ENCODE data around the gene GRM8. TPM values are rescaled to one million over a fixed set of nuclear protein-coding genes. Genes with fewer than 3 reads are reported as not detected.
A peak's percentile ranks its signal among the peaks of the same experiment; 100 is the strongest.

The GRM8 gene
- total and polyA plus RNA-seq, 2 donors = 0.48 to 2.1 TPM

GRCh38 chr7:126403040-126403439, 849.7 kb downstream of the GRM8 start:
- Histone ChIP-seq H3K4me3 (ENCODE audit: low read depth, low read length) (no peak overlapping the region), H3K36me3 (ENCODE audit: insufficient read depth) (no peaks in the 10 kb centered on the region), H3K4me1 (ENCODE audit: insufficient read depth) (no peaks in the 10 kb centered on the region), H3K27ac (ENCODE audit: low read depth) (no peak overlapping the region)
- DNase-seq (ENCODE audit: extremely low spot score) = no peak
- WGBS = 73% methylated on average over 1 of the region's 1 CpG

GRCh38 chr7:126401918-126402317, 850.8 kb downstream of the GRM8 start:
- Histone ChIP-seq H3K36me3 (ENCODE audit: insufficient read depth) (no peaks in the 10 kb centered on the region), H3K27ac (ENCODE audit: low read depth) (no peak overlapping the region), H3K4me3 (ENCODE audit: low read depth, low read length) (no peak overlapping the region), H3K4me1 (ENCODE audit: insufficient read depth) (no peaks in the 10 kb centered on the region)
- DNase-seq (ENCODE audit: extremely low spot score) = no peak

- DNase-seq (ENCODE audit: extremely low spot score) = no peak
- Histone ChIP-seq H3K4me1 (ENCODE audit: insufficient read depth) (no peaks in the 10 kb centered on the region), H3K4me3 (ENCODE audit: low read depth, low read length) (no peak overlapping the region), H3K27ac (ENCODE audit: low read depth) (no peak overlapping the region), H3K36me3 (ENCODE audit: insufficient read depth) (no peaks in the 10 kb centered on the region)
- WGBS = 59% methylated on average over 3 of the region's 3 CpGs
These were observed 853.8 kb downstream of the GRM8 start for GRCh38 chr7:126398851-126399529.

- no peak for DNase-seq (ENCODE audit: extremely low spot score)
- H3K36me3 ChIP-seq (ENCODE audit: insufficient read depth) = no peaks in the 10 kb centered on the region
- H3K4me3 ChIP-seq (ENCODE audit: low read depth, low read length) = no peak overlapping the region
- H3K27ac ChIP-seq (ENCODE audit: low read depth) = no peak overlapping the region
- no peaks in the 10 kb centered on the region for H3K4me1 ChIP-seq (ENCODE audit: insufficient read depth)
These were observed 854.5 kb downstream of the GRM8 start for GRCh38 chr7:126398285-126398684.

- H3K27ac ChIP-seq (ENCODE audit: low read depth) = no peak overlapping the region
- H3K36me3 ChIP-seq (ENCODE audit: insufficient read depth) = no peaks in the 10 kb centered on the region
- H3K4me3 ChIP-seq (ENCODE audit: low read depth, low read length) = no peak overlapping the region
- H3K4me1 ChIP-seq (ENCODE audit: insufficient read depth) = no peaks in the 10 kb centered on the region
- DNase-seq (ENCODE audit: extremely low spot score) = no peak
- WGBS = 79% methylated on average over 7 of the region's 7 CpGs
These were observed 858.3 kb downstream of the GRM8 start for GRCh38 chr7:126394406-126394805.

Small RNAs within 50 kb of the gene (small RNA-seq; reads per million reads assigned to genes)
- 1.2 reads per million, percentile 78 among the genes with 10 or more reads in this experiment for gene MIR592

Other genes starting within 250 kb of the GRM8 start
- gene ZNF800, start 139.8 kb upstream of the GRM8 start, total RNA-seq = 42.5 TPM
- 9.8 TPM for gene ZNF800, start 139.8 kb upstream of the GRM8 start, polyA plus RNA-seq

Data from urinary bladder (tissue), 4 donors.